DMS114 treated with DMSO at 0.1 percent for 48 hours (cell line): ENCODE results near the gene KIF3A.

Source experiments
- DNase-seq: peaks from one replicate; lab custom pipeline; 2025; ENCODE audit not compliant: unreplicated experiment; lab: John Stamatoyannopoulos, UW

KIF3A gene

GRCh38 chr5:132664696-132665209, 72.6 kb downstream of the KIF3A start:
- no peak for DNase-seq

GRCh38 chr5:132663771-132664695, 73.3 kb downstream of the KIF3A start:
- no peak for DNase-seq

- no peak for DNase-seq
These were observed 74.2 kb downstream of the KIF3A start for GRCh38 chr5:132662925-132663770.

- no peak for DNase-seq
These were observed 75.3 kb downstream of the KIF3A start for GRCh38 chr5:132662004-132662401.

GRCh38 chr5:132661231-132662003, 75.9 kb downstream of the KIF3A start:
- no peak for DNase-seq

- DNase-seq: no peak
These were observed 77.5 kb downstream of the KIF3A start for GRCh38 chr5:132659598-132660493.

- DNase-seq: no peak
These were observed 78.7 kb downstream of the KIF3A start for GRCh38 chr5:132658381-132659302.

GRCh38 chr5:132657676-132658380, 79.5 kb downstream of the KIF3A start, which contains the start of gene IL13:
TSS of gene IL13 (plus strand) at chr5:132658173. CDS start at chr5:132658187, 14 bp downstream.
- no peak for DNase-seq

- no peak for DNase-seq
These were observed 80.5 kb downstream of the KIF3A start for GRCh38 chr5:132656774-132657355.

GRCh38 chr5:132655821-132656773, 81.2 kb downstream of the KIF3A start:
- no peak for DNase-seq

- no peak for DNase-seq
These were observed 83.6 kb downstream of the KIF3A start for GRCh38 chr5:132653716-132654115.

- DNase-seq: no peak
These were observed 85.4 kb downstream of the KIF3A start for GRCh38 chr5:132651838-132652469.

- no peak for DNase-seq
These were observed 89.0 kb downstream of the KIF3A start for GRCh38 chr5:132648355-132648754.

GRCh38 chr5:132647473-132647872, 89.9 kb downstream of the KIF3A start:
- no peak for DNase-seq

GRCh38 chr5:132646583-132647266, 90.6 kb downstream of the KIF3A start:
- no peak for DNase-seq

GRCh38 chr5:132644177-132644576, 93.2 kb downstream of the KIF3A start:
- DNase-seq: no peak
